Activated CD8-positive, alpha-beta memory T cell treated with anti-CD3 and anti-CD28 coated beads, Interleukin-2, amount 50 U/mL, for 4 hours (primary cell): ENCODE data around the gene MAT2B.

Source experiments
- DNase-seq: peaks from one replicate; pipeline ENCODE4 v3.0.0-alpha.2; 2020

The MAT2B gene

GRCh38 chr5:163562071-163562470, 56.7 kb downstream of the MAT2B start:
- no peak for DNase-seq

GRCh38 chr5:163563112-163563511, 57.7 kb downstream of the MAT2B start:
- no peak for DNase-seq

GRCh38 chr5:163563880-163564279, 58.5 kb downstream of the MAT2B start:
- no peak for DNase-seq

- DNase-seq = peak; percentile 62
Measured at GRCh38 chr5:163564321-163564938, 59.0 kb downstream of the MAT2B start.

GRCh38 chr5:163565492-163565891, 60.1 kb downstream of the MAT2B start:
- no peak for DNase-seq

GRCh38 chr5:163565931-163566608, 60.7 kb downstream of the MAT2B start:
- DNase-seq = peak; percentile 18

GRCh38 chr5:163566678-163567077, 61.3 kb downstream of the MAT2B start:
- no peak for DNase-seq

GRCh38 chr5:163567811-163568210, 62.4 kb downstream of the MAT2B start:
- DNase-seq = no peak
